PC-9 (cell line): Measurements from ENCODE around the gene POLE4. TPM values are rescaled to one million over a fixed set of nuclear protein-coding genes. Genes with fewer than 3 reads are reported as not detected.

Source experiments
- BruUV-seq: library from RNA; stranded (reverse); fragments of 400-500 nt; replicated peaks from 2 replicates; lab custom pipeline; 2021; lab: Mats Ljungman, UMichigan
- CTCF ChIA-PET: fragments of 300-600 bp; sonication (Branson Sonifier 250); formaldehyde crosslinking; loops from one replicate; lab custom pipeline; 2022; ENCODE audit warnings: antibody characterized with exemption; lab: Charles Lee
- POLR2A ChIA-PET: fragments of 300-600 bp; sonication (Branson Sonifier 250); formaldehyde crosslinking; loops from one replicate; lab custom pipeline; 2022; ENCODE audit warnings: antibody characterized with exemption; ENCODE audit not compliant: unreplicated experiment; lab: Charles Lee
- DNase-seq, 2 experiments: peaks; one replicate each; pipeline versions ENCODE4 v3.0.0 to v3.0.0-alpha.2; 2015 to 2022; ENCODE audit warnings: mixed read lengths in 1 of 2
- H2AFZ ChIP-seq: fragments of 200-600 bp; sonication (generic); 2 replicates; pipeline ENCODE4 v1.8.1; 2017; ENCODE audit warnings: antibody characterized with exemption
- H3F3A ChIP-seq: fragments of 200-600 bp; sonication (generic); 2 replicates; pipeline ENCODE4 v1.8.1; 2017; ENCODE audit warnings: antibody characterized with exemption, mild to moderate bottlenecking, low read depth; ENCODE audit not compliant: insufficient read depth
- H3K27ac ChIP-seq: fragments of 200-600 bp; sonication (generic); 2 replicates; pipeline ENCODE4 v1.6.1; 2016; ENCODE audit warnings: mixed run types
- H3K27me3 ChIP-seq: fragments of 200-600 bp; sonication (generic); 2 replicates; pipeline ENCODE4 v1.6.1; 2016; ENCODE audit warnings: low read depth, mixed run types; ENCODE audit not compliant: insufficient read depth
- H3K36me3 ChIP-seq: fragments of 200-600 bp; sonication (generic); 2 replicates; pipeline ENCODE4 v1.6.1; 2016; ENCODE audit warnings: low read depth, mixed run types
- H3K4me1 ChIP-seq: fragments of 200-600 bp; sonication (generic); replicated peaks from 2 replicates; pipeline ENCODE4 v1.6.1; 2016; ENCODE audit warnings: mixed run types; ENCODE audit not compliant: insufficient read depth
- H3K4me2 ChIP-seq: fragments of 200-600 bp; sonication (generic); 2 replicates; pipeline ENCODE4 v1.6.1; 2017; ENCODE audit warnings: mixed run types
- H3K4me3 ChIP-seq: fragments of 200-600 bp; sonication (generic); 2 replicates; pipeline ENCODE4 v1.6.1; 2016; ENCODE audit warnings: mixed run types
- H3K79me2 ChIP-seq: fragments of 200-600 bp; sonication (generic); 2 replicates; pipeline ENCODE4 v1.6.1; 2017; ENCODE audit warnings: low read depth, mixed run types
- H3K9me2 ChIP-seq: fragments of 200-600 bp; sonication (generic); 2 replicates; pipeline ENCODE4 v1.8.1; 2017; ENCODE audit warnings: mild to moderate bottlenecking; ENCODE audit not compliant: insufficient read depth
- H3K9me3 ChIP-seq: fragments of 200-600 bp; sonication (generic); 2 replicates; pipeline ENCODE4 v1.8.1; 2016; ENCODE audit warnings: low read depth; ENCODE audit not compliant: insufficient read depth
- H4K20me1 ChIP-seq: fragments of 200-600 bp; sonication (generic); 2 replicates; pipeline ENCODE4 v1.8.1; 2017; ENCODE audit not compliant: insufficient read depth
- CTCF ChIP-seq: fragments of 200-600 bp; sonication (generic); conservative IDR thresholded peaks from 2 replicates; pipeline ENCODE4 v1.6.1; 2017; ENCODE audit warnings: mixed run types, antibody characterized with exemption, mild to moderate bottlenecking, moderate library complexity
- EZH2 ChIP-seq: fragments of 200-600 bp; sonication (generic); IDR thresholded peaks from 2 replicates; pipeline ENCODE4 v1.8.0; 2017; ENCODE audit warnings: antibody characterized with exemption, low read depth
- intact Hi-C: fragments of 100-400 bp; cut with micrococcal nuclease; formaldehyde crosslinking; loops from one replicate; pipeline ENCODE4 v1.10.0; 2022; ENCODE audit not compliant: unreplicated experiment
- total RNA-seq: library from RNA; stranded (reverse); gene quantifications from 2 replicates; pipeline ENCODE4 v1.2.3, GENCODE V29; 2021

Gene POLE4
- total RNA-seq, 1 experiment from 2014 or later, result 53.8 TPM

GRCh38 chr2:74975016-74975415, 16.6 kb downstream of the POLE4 start:
- Histone ChIP-seq H3K4me1 (no peaks in the 10 kb centered on the region), H3K9me3 (no peaks in the 10 kb centered on the region), H3K27ac (no peak overlapping the region), H3K27me3 (no peaks in the 10 kb centered on the region), H2AFZ (no peak overlapping the region), H4K20me1 (no peaks in the 10 kb centered on the region), H3K36me3 (no peaks in the 10 kb centered on the region), H3K79me2 (no peaks in the 10 kb centered on the region), H3K4me3 (no peak overlapping the region), H3K4me2 (no peak overlapping the region), H3F3A (no peaks in the 10 kb centered on the region), H3K9me2 (no peaks in the 10 kb centered on the region)
- intact Hi-C loops, result no loop called here
- CTCF ChIA-PET, result interaction anchor here (0.6 kb wide), 1 partner anchor 58 kb away, joined by 3 read pairs; no protein-coding TSS in a partner anchor
- BruUV-seq, result no TSS peak
- TF ChIP-seq CTCF (no peak), EZH2 (no peak)
- POLR2A ChIA-PET, result no interaction called here
- no peak for DNase-seq

GRCh38 chr2:74979844-74980243, 21.4 kb downstream of the POLE4 start:
- CTCF ChIA-PET, result no interaction called here
- Histone ChIP-seq H3K36me3 (no peaks in the 10 kb centered on the region), H3K79me2 (no peaks in the 10 kb centered on the region), H3K4me3 (no peak overlapping the region), H3K4me1 (no peaks in the 10 kb centered on the region), H3K27ac (no peak overlapping the region), H2AFZ (no peak overlapping the region), H3K9me3 (no peaks in the 10 kb centered on the region), H3K4me2 (no peak overlapping the region), H3K9me2 (no peaks in the 10 kb centered on the region), H4K20me1 (no peaks in the 10 kb centered on the region), H3K27me3 (no peaks in the 10 kb centered on the region), H3F3A (no peaks in the 10 kb centered on the region)
- no TSS peak for BruUV-seq
- POLR2A ChIA-PET, result no interaction called here
- DNase-seq, result no peak
- intact Hi-C loops, result no loop called here
- TF ChIP-seq CTCF (no peak), EZH2 (no peak)

- Histone ChIP-seq H3K36me3 (no peaks in the 10 kb centered on the region), H3K4me2 (no peak overlapping the region), H3K79me2 (no peaks in the 10 kb centered on the region), H3K9me2 (no peaks in the 10 kb centered on the region), H3K4me3 (no peak overlapping the region), H2AFZ (no peak overlapping the region), H3K9me3 (peaks cover 7% of the 10 kb centered on the region; the same call in 1 of the 2 replicates), H3F3A (no peaks in the 10 kb centered on the region), H4K20me1 (no peaks in the 10 kb centered on the region), H3K27me3 (no peaks in the 10 kb centered on the region), H3K4me1 (no peaks in the 10 kb centered on the region), H3K27ac (no peak overlapping the region)
- no TSS peak for BruUV-seq
- no peak for DNase-seq
- intact Hi-C loops, result no loop called here
- ChIA-PET POLR2A (no interaction called here), CTCF (no interaction called here)
- TF ChIP-seq CTCF, result peak; percentile 43; the same call in 1 of the 2 replicates
- no peak for TF ChIP-seq EZH2
These were observed 24.1 kb downstream of the POLE4 start for GRCh38 chr2:74982577-74982976.
